ENCODE measurements around the gene ITPK1.

ITPK1 gene

GRCh38 chr14:93019970-93020369 is 95.8 kb downstream of the ITPK1 start:
- TF ChIP-seq CTCF (IDR thresholded peaks at IDR 0.05; ENCODE audit: low read length, missing control alignments): no peak
- H3K4me3 ChIP-seq (replicated peaks; ENCODE audit: low read depth, low read length): no peak overlapping the region
- no peak for DNase-seq (ENCODE audit: low read depth)

DNA sequence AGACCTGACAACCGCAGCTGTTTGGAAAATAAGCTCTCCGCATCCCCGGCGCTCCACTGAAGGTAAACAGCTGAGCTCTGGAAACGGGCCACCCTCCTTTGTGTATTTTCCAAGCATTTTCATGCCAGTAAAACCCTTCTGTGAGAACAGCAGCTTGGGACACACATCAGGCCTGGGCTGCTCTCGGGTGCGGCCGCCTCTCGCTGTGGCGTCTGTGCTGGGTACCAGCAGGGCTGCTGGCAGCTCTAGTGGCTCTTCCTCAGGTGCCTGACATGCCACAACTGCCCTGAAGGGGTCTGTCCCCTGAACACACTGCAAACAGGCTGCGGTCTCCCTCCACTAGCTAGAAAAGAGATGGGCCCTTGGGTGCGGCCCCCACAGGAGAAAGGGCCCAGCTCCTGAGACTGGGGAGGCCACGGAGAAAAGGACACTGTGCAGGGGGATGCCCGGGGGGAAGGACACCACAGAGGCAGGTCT is 96.3 kb downstream of the ITPK1 start:
- no peak for DNase-seq (ENCODE audit: low read depth)
- no peak overlapping the region for H3K4me3 ChIP-seq (replicated peaks; ENCODE audit: low read depth, low read length)
- TF ChIP-seq CTCF (IDR thresholded peaks at IDR 0.05; ENCODE audit: low read length, missing control alignments): no peak

DNA sequence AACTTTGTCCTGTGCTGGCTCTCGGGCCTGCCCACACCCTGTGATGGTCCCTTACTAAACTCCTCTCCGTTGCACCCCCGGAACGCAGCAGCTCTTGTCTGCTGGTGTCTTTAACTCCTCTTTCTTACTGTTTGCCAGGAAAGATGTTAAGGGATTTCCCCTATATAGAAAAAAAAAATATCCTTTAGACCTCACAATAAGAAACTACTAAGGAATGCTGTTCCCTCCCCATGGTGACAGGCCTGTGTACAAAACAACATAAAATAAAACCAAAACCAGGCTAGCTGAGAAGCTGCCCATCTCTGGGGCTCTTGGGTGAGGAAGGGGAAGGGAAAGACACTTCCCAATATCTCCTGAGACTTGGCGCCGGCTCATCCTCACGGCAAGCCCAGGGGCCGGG is 97.4 kb downstream of the ITPK1 start:
- TF ChIP-seq CTCF (IDR thresholded peaks at IDR 0.05; ENCODE audit: low read length, missing control alignments): no peak
- DNase-seq (ENCODE audit: low read depth): peak; percentile 50

DNA sequence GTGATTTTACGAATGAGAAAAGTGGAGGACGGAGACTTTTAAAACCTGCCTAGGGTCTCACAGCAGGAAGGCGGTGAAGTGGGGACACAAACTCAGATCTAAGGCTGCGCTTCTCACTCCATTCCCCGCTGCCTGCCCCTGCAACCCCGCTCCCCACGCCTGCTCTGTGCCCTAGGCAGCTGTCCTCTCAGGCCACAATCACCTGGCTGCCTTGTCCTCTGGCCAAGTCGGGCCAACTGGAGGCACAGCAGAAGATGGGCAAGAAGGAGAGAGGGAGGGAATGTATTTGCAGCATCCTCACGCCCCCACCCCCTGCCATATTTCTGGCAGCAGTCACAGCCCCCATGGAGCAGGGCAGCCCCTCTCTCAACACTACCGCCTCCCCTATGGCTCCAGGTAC is 97.8 kb downstream of the ITPK1 start:
- TF ChIP-seq CTCF (IDR thresholded peaks at IDR 0.05; ENCODE audit: low read length, missing control alignments): no peak
- no peak overlapping the region for H3K4me3 ChIP-seq (replicated peaks; ENCODE audit: low read depth, low read length)
- DNase-seq (ENCODE audit: low read depth): no peak

More for the DNA sequence above, 97.4 kb downstream of the ITPK1 start:
- no peak overlapping the region for H3K4me3 ChIP-seq (replicated peaks; ENCODE audit: low read depth, low read length)

- TF ChIP-seq CTCF (IDR thresholded peaks at IDR 0.05; ENCODE audit: low read length, missing control alignments): no peak
- no peak for DNase-seq (ENCODE audit: low read depth)
- no peak overlapping the region for H3K4me3 ChIP-seq (replicated peaks; ENCODE audit: low read depth, low read length)
Measured at GRCh38 chr14:93017301-93017797, 98.4 kb downstream of the ITPK1 start.

DNA sequence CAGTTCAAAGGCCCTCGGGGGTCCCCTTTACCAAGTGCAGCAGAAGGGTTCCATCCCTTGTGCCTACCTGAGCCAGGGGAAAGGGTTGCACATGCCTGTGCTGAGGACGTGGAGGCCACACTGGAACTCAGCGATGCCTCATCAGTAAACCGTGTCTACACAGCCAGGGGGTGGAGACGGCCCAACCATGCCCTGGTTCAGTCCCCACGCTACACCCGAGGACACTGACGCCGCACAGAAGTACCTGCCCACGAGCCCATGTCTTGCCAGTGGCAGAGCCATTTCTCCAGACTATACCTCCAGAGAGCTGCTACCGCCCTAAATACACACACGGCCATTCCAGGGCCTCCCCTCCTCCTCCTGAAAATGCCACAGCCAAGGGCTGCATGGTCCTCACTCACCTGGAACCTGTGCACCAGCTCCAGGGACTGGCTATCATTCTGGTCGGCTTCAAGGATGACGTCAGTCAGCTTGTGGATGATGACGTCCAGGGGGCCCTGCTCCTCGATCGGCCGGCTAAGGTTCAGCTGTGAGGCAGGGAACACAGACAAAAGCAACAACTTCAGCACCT is 99.4 kb downstream of the ITPK1 start:
- no peak for DNase-seq (ENCODE audit: low read depth)
- no peak for TF ChIP-seq CTCF (IDR thresholded peaks at IDR 0.05; ENCODE audit: low read length, missing control alignments)
- H3K4me3 ChIP-seq (replicated peaks; ENCODE audit: low read depth, low read length): no peak overlapping the region

GRCh38 chr14:93015505-93015904 is 100.2 kb downstream of the ITPK1 start:
- H3K4me3 ChIP-seq (replicated peaks; ENCODE audit: low read depth, low read length): no peak overlapping the region
- no peak for DNase-seq (ENCODE audit: low read depth)
- TF ChIP-seq CTCF (IDR thresholded peaks at IDR 0.05; ENCODE audit: low read length, missing control alignments): no peak

Measured in fibroblast of pulmonary artery (primary cell).